Lung (tissue), 12 donors: ENCODE measurements around the gene SOX3. TPM values are rescaled to one million over a fixed set of nuclear protein-coding genes. Genes with fewer than 3 reads are reported as not detected.

Experiments used
- ATAC-seq: fragments of 200-7000 bp; cut with Tn5 transposase; one replicate; pipeline ENCODE4 v1.9.1; 2020; ENCODE audit warnings: moderate number of reproducible peaks; ENCODE audit not compliant: insufficient read depth, low FRiP score
- DNase-seq, 3 donors: peaks; one replicate each; pipeline ENCODE4 v3.0.0-alpha.2; 2013 to 2017
- H3K27ac ChIP-seq, 2 donors: one replicate each; pipeline ENCODE4 v1.5.1; 2013; ENCODE audit warnings: mild to moderate bottlenecking in 2 of 2, moderate library complexity in 2 of 2, control low read depth in 1 of 2, inconsistent platforms in 1 of 2, low read depth in 1 of 2, low read length in 1 of 2
- H3K27me3 ChIP-seq, 3 donors: one replicate each; pipeline ENCODE4 v1.5.1; 2013; ENCODE audit warnings: low read length in 2 of 3; ENCODE audit not compliant: control insufficient read depth in 3 of 3, insufficient read depth in 3 of 3
- H3K36me3 ChIP-seq, 4 donors: one replicate each; pipeline ENCODE4 v1.5.1; 2013; ENCODE audit warnings: low read length in 4 of 4, mild to moderate bottlenecking in 1 of 4, moderate library complexity in 1 of 4; ENCODE audit not compliant: control insufficient read depth in 4 of 4, insufficient read depth in 4 of 4
- H3K4me1 ChIP-seq, 5 donors: one replicate each; pipeline ENCODE4 v1.5.1; 2013; ENCODE audit warnings: low read length in 5 of 5, mild to moderate bottlenecking in 2 of 5, moderate library complexity in 1 of 5; ENCODE audit not compliant: control insufficient read depth in 5 of 5, insufficient read depth in 5 of 5
- H3K4me3 ChIP-seq: one replicate; pipeline ENCODE4 v1.5.1; 2013; ENCODE audit warnings: mild to moderate bottlenecking, control low read depth, moderate library complexity
- H3K9ac ChIP-seq, 2 donors: one replicate each; pipeline ENCODE4 v1.5.1; 2013; ENCODE audit warnings: low read length in 2 of 2, control low read depth in 1 of 2; ENCODE audit not compliant: insufficient read depth in 1 of 2
- H3K9me3 ChIP-seq, 4 donors: one replicate each; pipeline ENCODE4 v1.5.1; 2013; ENCODE audit warnings: low read length in 3 of 4, mild to moderate bottlenecking in 1 of 4, moderate library complexity in 1 of 4; ENCODE audit not compliant: control insufficient read depth in 4 of 4, insufficient read depth in 3 of 4
- whole genome bisulfite sequencing, 2 donors: extraction: QIAGEN DNeasy Blood & Tissue Kit; methylation state at CpG; one replicate each; pipeline ENCODE4 v1.1.7; 2013; 5-methylcytosine and 5-hydroxymethylcytosine counted together
- polyA plus RNA-seq, 2 donors: library from polyadenylated mRNA; stranded (reverse); fragments of 200-250 nt; gene quantifications; one replicate each; pipeline ENCODE4 v1.2.1, GENCODE V29; 2013
- total RNA-seq, 2 donors: library from RNA; depleted of rRNA in 1 of 2; stranded (reverse); fragments of >200 nt in 1 of 2; gene quantifications; one replicate each; pipeline ENCODE4 v1.2.1, GENCODE V29; 2014 to 2021
- TF ChIP-seq, protein P1 (sequence below): IDR thresholded peaks from 2 replicates; pipeline ENCODE4 v1.5.1; 2012; ENCODE audit warnings: mild to moderate bottlenecking; ENCODE audit errors: control extremely low read depth, extremely low read depth
- donor health status: control.
- donor health status: control.
- donor health status: Bipolar disorder and iron deficiency.
- donor health status: healthy.
- donor health status: DM: yes; HTN: yes; CAD: no.

Gene SOX3
- total and polyA plus RNA-seq, 4 donors, result 0.09 TPM; not detected in 3

DNA sequence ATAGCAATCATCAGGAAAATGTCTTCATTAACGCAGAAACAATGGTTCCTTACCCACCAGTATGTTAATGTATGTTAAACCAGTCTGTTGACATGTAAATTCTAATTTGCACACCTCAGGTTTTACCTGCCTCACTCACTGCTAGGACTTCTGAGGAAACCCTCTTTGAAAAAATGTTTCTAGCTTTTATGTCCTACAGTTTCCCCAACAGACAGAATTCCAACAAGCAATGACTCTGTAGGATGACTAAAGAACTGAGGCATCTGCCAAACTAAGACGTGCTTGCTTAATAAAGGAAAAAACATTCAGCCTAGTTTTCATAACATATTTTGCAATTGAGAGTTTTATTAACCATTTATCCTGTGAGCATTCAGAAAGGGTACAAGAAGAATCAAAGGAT lies 20.6 kb upstream of the SOX3 start:
- WGBS, 2 donors, result 27 to 42% methylated on average over 2 of the region's 2 CpGs
- H3K9ac ChIP-seq, result no peak overlapping the region
- peaks cover 0 to 8% (median 7%) of the 10 kb centered on the region in 3 donors for H3K27me3 ChIP-seq
- H3K36me3 ChIP-seq, result no peaks in the 10 kb centered on the region
- no peaks in the 10 kb centered on the region for H3K9me3 ChIP-seq
- no peaks in the 10 kb centered on the region for H3K4me1 ChIP-seq
- TF ChIP-seq, protein P1, sequence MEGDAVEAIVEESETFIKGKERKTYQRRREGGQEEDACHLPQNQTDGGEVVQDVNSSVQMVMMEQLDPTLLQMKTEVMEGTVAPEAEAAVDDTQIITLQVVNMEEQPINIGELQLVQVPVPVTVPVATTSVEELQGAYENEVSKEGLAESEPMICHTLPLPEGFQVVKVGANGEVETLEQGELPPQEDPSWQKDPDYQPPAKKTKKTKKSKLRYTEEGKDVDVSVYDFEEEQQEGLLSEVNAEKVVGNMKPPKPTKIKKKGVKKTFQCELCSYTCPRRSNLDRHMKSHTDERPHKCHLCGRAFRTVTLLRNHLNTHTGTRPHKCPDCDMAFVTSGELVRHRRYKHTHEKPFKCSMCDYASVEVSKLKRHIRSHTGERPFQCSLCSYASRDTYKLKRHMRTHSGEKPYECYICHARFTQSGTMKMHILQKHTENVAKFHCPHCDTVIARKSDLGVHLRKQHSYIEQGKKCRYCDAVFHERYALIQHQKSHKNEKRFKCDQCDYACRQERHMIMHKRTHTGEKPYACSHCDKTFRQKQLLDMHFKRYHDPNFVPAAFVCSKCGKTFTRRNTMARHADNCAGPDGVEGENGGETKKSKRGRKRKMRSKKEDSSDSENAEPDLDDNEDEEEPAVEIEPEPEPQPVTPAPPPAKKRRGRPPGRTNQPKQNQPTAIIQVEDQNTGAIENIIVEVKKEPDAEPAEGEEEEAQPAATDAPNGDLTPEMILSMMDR, result no peak
- DNase-seq (no peak), ATAC-seq (no peak)
- H3K27ac ChIP-seq, result no peak overlapping the region
- no peak overlapping the region for H3K4me3 ChIP-seq

DNA sequence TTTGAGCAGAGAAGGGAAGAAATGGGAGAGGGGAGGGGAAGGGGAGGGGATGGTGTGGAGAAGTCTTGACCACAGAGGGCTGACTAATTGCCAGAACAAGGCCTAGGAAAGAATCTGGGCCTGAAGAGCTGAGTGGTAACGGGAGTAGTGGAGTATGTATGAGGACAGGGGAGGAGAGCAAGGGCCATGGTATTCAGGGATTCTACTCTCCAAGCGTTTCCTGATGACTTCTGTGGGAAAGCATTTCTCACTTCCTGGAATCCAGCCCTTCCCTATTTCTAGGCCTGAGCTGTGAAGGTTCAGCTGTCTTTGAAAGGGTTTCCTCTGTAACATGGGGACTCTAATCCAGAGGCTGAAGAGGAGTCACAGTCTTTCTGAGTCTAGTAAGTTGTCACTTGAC lies 19.7 kb upstream of the SOX3 start:
- H3K4me1 ChIP-seq, result no peaks in the 10 kb centered on the region

DNA sequence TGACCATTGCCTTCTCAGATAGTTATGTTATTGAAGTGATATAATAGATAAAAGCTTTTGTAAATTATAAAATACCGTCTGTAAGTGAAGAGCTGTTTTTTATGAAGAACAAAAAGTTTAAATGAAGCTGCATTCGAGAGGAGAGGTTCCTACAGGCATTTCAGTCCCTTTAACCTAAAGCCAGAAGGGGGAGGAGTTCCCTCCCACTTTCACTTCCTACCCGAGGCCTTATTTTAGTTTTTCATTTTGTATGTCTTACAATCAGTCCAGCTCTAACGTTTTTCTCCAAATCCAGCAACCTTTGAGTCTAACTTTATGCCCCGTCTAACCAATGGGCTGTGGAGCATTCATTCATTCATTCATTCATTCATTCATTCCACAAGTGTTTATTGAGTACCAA lies 16.5 kb upstream of the SOX3 start:
- ATAC-seq (no peak), DNase-seq (no peak)
- H3K27me3 ChIP-seq, result peaks cover 0 to 21% (median 2%) of the 10 kb centered on the region in 3 donors
- H3K9me3 ChIP-seq, result no peaks in the 10 kb centered on the region
- 46 to 58% methylated on average over 5 of the region's 5 CpGs for WGBS, 2 donors
- TF ChIP-seq, protein P1, result no peak
- no peak overlapping the region for H3K27ac ChIP-seq
- no peak overlapping the region for H3K4me3 ChIP-seq
- no peaks in the 10 kb centered on the region for H3K36me3 ChIP-seq
- no peaks in the 10 kb centered on the region for H3K4me1 ChIP-seq
- H3K9ac ChIP-seq, result no peak overlapping the region

More for the DNA sequence above, 19.7 kb upstream of the SOX3 start:
- peaks cover 0 to 11% (median 3%) of the 10 kb centered on the region in 3 donors for H3K27me3 ChIP-seq
- no peak overlapping the region for H3K9ac ChIP-seq
- DNase-seq (no peak), ATAC-seq (no peak)
- no peaks in the 10 kb centered on the region for H3K36me3 ChIP-seq
- no peak overlapping the region for H3K4me3 ChIP-seq
- H3K9me3 ChIP-seq, result no peaks in the 10 kb centered on the region
- TF ChIP-seq, protein P1, result no peak
- H3K27ac ChIP-seq, result no peak overlapping the region
- 44 to 49% methylated on average over 2 of the region's 2 CpGs for WGBS, 2 donors

DNA sequence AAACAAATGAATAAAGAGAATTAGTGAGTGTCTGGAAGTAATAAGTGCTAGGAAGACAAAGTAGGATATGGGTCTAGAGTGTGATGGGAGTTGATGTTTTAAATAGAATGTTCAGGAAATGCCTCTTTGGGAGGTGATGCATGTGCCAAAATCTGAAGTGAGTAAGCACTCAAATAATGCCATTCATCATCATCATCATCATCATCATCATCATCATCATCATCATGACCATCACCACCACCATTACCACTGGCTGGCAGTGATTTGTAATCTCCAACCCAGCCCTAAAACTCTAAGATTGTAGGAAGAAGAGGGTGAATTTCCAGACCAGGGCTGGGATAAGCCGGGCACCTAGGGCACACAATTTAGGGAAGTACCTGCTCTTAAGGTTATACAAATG lies 9.7 kb upstream of the SOX3 start:
- Histone ChIP-seq H3K27ac (no peak overlapping the region), H3K9ac (no peak overlapping the region), H3K36me3 (no peaks in the 10 kb centered on the region), H3K9me3 (peaks cover 0 to 9% (median 0%) of the 10 kb centered on the region in 4 donors), H3K4me3 (no peak overlapping the region), H3K4me1 (no peaks in the 10 kb centered on the region), H3K27me3 (peaks cover 6 to 55% (median 43%) of the 10 kb centered on the region in 3 donors)
- DNase-seq (no peak), ATAC-seq (no peak)
- TF ChIP-seq, protein P1, result no peak
- 76 to 100% methylated on average over 1 of the region's 1 CpG for WGBS, 2 donors
